Adrenal gland (tissue), 5 donors: ENCODE measurements around the gene CD80.

Experiments used
- POLR2A ChIP-seq, 2 donors: fragments of 450-650 bp; IDR thresholded peaks; one replicate each; pipeline ENCODE4 v1.6.1; 2017; ENCODE audit warnings: antibody characterized with exemption in 2 of 2, mild to moderate bottlenecking in 2 of 2, moderate library complexity in 1 of 2
- TF ChIP-seq, protein P1 (sequence below), 6 experiments: fragments of 450-650 bp in 4 of 6; fragments of 200-600 bp in 2 of 6; sonication (generic) in 1 of 6; IDR thresholded peaks; 1 replicate in 5 of 6; 2 replicates in 1 of 6; pipeline versions ENCODE4 v1.5.1 to v1.8.0; 2016 to 2021; ENCODE audit warnings: antibody characterized with exemption in 6 of 6, mild to moderate bottlenecking in 2 of 6, moderate library complexity in 1 of 6
- donor health status: DM: no; HTN: no; CAD: no.

DNA sequence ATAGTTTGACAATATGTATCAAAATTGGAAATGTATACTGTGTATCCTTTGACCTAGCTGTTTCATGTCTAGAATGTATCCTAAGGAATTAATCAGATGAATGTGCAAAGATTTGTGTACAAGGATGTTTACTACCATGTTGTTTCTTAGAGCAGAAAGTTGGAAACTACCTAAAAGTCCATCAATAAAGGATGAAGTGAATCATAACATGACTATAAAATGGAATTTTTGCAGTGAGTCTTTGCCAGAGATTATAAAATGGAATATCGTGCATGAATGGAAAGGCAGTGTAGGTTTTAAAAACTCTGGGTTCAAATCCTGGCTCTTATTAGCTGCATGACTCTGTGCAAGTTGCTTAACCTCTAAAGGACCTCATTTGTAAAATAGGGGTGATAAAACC is 76.3 kb downstream of the CD80 start:
- TF ChIP-seq POLR2A (IDR thresholded peaks at IDR 0.05) = no peak
- TF ChIP-seq, protein P1, sequence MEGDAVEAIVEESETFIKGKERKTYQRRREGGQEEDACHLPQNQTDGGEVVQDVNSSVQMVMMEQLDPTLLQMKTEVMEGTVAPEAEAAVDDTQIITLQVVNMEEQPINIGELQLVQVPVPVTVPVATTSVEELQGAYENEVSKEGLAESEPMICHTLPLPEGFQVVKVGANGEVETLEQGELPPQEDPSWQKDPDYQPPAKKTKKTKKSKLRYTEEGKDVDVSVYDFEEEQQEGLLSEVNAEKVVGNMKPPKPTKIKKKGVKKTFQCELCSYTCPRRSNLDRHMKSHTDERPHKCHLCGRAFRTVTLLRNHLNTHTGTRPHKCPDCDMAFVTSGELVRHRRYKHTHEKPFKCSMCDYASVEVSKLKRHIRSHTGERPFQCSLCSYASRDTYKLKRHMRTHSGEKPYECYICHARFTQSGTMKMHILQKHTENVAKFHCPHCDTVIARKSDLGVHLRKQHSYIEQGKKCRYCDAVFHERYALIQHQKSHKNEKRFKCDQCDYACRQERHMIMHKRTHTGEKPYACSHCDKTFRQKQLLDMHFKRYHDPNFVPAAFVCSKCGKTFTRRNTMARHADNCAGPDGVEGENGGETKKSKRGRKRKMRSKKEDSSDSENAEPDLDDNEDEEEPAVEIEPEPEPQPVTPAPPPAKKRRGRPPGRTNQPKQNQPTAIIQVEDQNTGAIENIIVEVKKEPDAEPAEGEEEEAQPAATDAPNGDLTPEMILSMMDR (IDR thresholded peaks at IDR 0.05) = no peak
